B cell (primary cell): ENCODE data around the gene TESK2. TPM values are rescaled to one million over a fixed set of nuclear protein-coding genes. Genes with fewer than 3 reads are reported as not detected.
A peak's percentile ranks its signal among the peaks of the same experiment; 100 is the strongest.

Source experiments
- ATAC-seq: fragments of 200-7000 bp; cut with Tn5 transposase; one replicate; pipeline ENCODE4 v1.10.0; 2021; ENCODE audit warnings: low read depth, mild to moderate bottlenecking, moderate number of reproducible peaks, moderate library complexity
- CTCF ChIA-PET: fragments of 350-600 bp; sonication (Branson Sonifier 250); formaldehyde crosslinking; loops from one replicate; lab custom pipeline; 2021; ENCODE audit warnings: antibody characterized with exemption, inconsistent platforms; lab: Charles Lee
- POLR2A ChIA-PET: fragments of 350-600 bp; sonication (Branson Sonifier 250); formaldehyde crosslinking; loops from one replicate; lab custom pipeline; 2021; ENCODE audit warnings: antibody characterized with exemption; lab: Charles Lee
- DNase-seq: peaks from one replicate; pipeline ENCODE4 v3.0.0; 2013
- H2AFZ ChIP-seq: 2 replicates; pipeline ENCODE4 v1.6.1; 2012; ENCODE audit warnings: mild to moderate bottlenecking, low read depth, low read length; ENCODE audit not compliant: insufficient read depth, poor library complexity, severe bottlenecking
- H3K27ac ChIP-seq, 2 donors: 1 replicate in 1 of 2; 2 replicates in 1 of 2; pipeline ENCODE4 v1.5.1; 2012 to 2013; ENCODE audit warnings: low read length in 2 of 2, mild to moderate bottlenecking in 2 of 2, moderate library complexity in 1 of 2
- H3K27me3 ChIP-seq, 4 experiments: fragments of 200-600 bp in 1 of 4; sonication (generic) in 1 of 4; replicated peaks in 1 of 4; 1 replicate in 2 of 4; 2 replicates in 2 of 4; pipeline versions ENCODE4 v1.6.1 to v1.7.0; 2013 to 2016; ENCODE audit warnings: low read length in 3 of 4, mild to moderate bottlenecking in 2 of 4, mixed read lengths in 1 of 4, moderate library complexity in 1 of 4; ENCODE audit not compliant: insufficient read depth in 4 of 4, control insufficient read depth in 3 of 4; ENCODE audit errors: control extremely low read depth in 1 of 4
- H3K36me3 ChIP-seq, 2 experiments: replicated peaks in 1 of 2; 1 replicate in 1 of 2; 2 replicates in 1 of 2; pipeline versions ENCODE4 v1.6.1 to v1.7.1; 2013; ENCODE audit warnings: low read length in 1 of 2; ENCODE audit not compliant: insufficient read depth in 2 of 2, control insufficient read depth in 1 of 2; ENCODE audit errors: control extremely low read depth in 1 of 2, extremely low read depth in 1 of 2
- H3K4me1 ChIP-seq, 2 donors: fragments of 200-600 bp in 1 of 2; sonication (generic) in 1 of 2; 1 replicate in 1 of 2; 2 replicates in 1 of 2; pipeline versions ENCODE4 v1.5.1 to v1.6.1; 2013 to 2017; ENCODE audit warnings: low read length in 2 of 2; ENCODE audit not compliant: control insufficient read depth in 2 of 2, insufficient read depth in 2 of 2
- H3K4me2 ChIP-seq: replicated peaks from 2 replicates; pipeline ENCODE3; 2012; ENCODE audit warnings: mild to moderate bottlenecking, low read depth, low read length; ENCODE audit not compliant: poor library complexity, severe bottlenecking
- H3K4me3 ChIP-seq, 5 experiments: fragments of 200-600 bp in 1 of 5; sonication (generic) in 1 of 5; 1 replicate in 3 of 5; 2 replicates in 2 of 5; pipeline versions ENCODE4 v1.5.1 to v1.7.0; 2011 to 2016; ENCODE audit warnings: low read length in 4 of 5, mild to moderate bottlenecking in 4 of 5, low read depth in 2 of 5, control low read depth in 1 of 5, moderate library complexity in 1 of 5; ENCODE audit not compliant: insufficient read depth in 1 of 5; ENCODE audit errors: control extremely low read depth in 1 of 5, extremely low read depth in 1 of 5
- H3K79me2 ChIP-seq: fragments of 200-600 bp; sonication (generic); one replicate; pipeline ENCODE4 v1.6.0; 2016; ENCODE audit warnings: low read length; ENCODE audit not compliant: control insufficient read depth, insufficient read depth
- H3K9ac ChIP-seq: fragments of 200-600 bp; sonication (generic); 2 replicates; pipeline ENCODE4 v1.6.1; 2017; ENCODE audit warnings: mild to moderate bottlenecking, low read length, moderate library complexity
- H3K9me3 ChIP-seq, 3 donors: one replicate each; pipeline versions ENCODE4 v1.6.1 to v1.7.1; 2013; ENCODE audit warnings: low read length in 2 of 3; ENCODE audit not compliant: control insufficient read depth in 2 of 3, insufficient read depth in 1 of 3; ENCODE audit errors: control extremely low read depth in 1 of 3
- H4K20me1 ChIP-seq: 2 replicates; pipeline ENCODE4 v1.6.0; 2012; ENCODE audit warnings: mild to moderate bottlenecking, low read length; ENCODE audit not compliant: insufficient read depth, control insufficient read depth, poor library complexity, severe bottlenecking
- H3K27ac Mint-ChIP-seq: one replicate; pipeline ENCODE4 v1.8.0; 2021; ENCODE audit warnings: mixed read lengths
- H3K27me3 Mint-ChIP-seq: one replicate; pipeline ENCODE4 v1.8.0; 2021; ENCODE audit warnings: mixed read lengths
- H3K4me1 Mint-ChIP-seq: one replicate; pipeline ENCODE4 v1.8.0; 2021; ENCODE audit warnings: mixed read lengths
- H3K4me3 Mint-ChIP-seq: one replicate; pipeline ENCODE4 v1.8.0; 2021; ENCODE audit warnings: mixed read lengths
- H3K9me3 Mint-ChIP-seq: one replicate; pipeline ENCODE4 v1.8.0; 2022; ENCODE audit warnings: mixed read lengths; ENCODE audit not compliant: insufficient read depth
- EZH2 ChIP-seq: IDR thresholded peaks from 2 replicates; pipeline ENCODE4 v1.6.1; 2012; ENCODE audit warnings: borderline replicate concordance, low read depth, mild to moderate bottlenecking, moderate library complexity, low read length; ENCODE audit not compliant: insufficient read depth, poor library complexity, severe bottlenecking
- WGBS: methylation state at CpG from one replicate; pipeline ENCODE4 v1.1.5; 2013; ENCODE audit warnings: missing lambda C conversion rate; ENCODE audit not compliant: insufficient coverage; 5-methylcytosine and 5-hydroxymethylcytosine counted together
- intact Hi-C: fragments of 100-400 bp; cut with micrococcal nuclease; formaldehyde crosslinking; loops from one replicate; pipeline ENCODE4 v1.10.0; 2022
- polyA plus RNA-seq: library from polyadenylated mRNA; depleted of rRNA; stranded (reverse); fragments of >200 nt; gene quantifications from 2 replicates; pipeline ENCODE4 v1.2.3, GENCODE V29; 2012
- total RNA-seq, 2 donors: library from RNA; stranded (reverse); fragments of 120-200 nt in 1 of 2; gene quantifications; 1 replicate in 1 of 2; 2 replicates in 1 of 2; pipeline versions ENCODE4 v1.2.3 to v1.2.4, GENCODE V29; 2013 to 2022
- TF ChIP-seq, protein P1 (sequence below): fragments of 200-600 bp; IDR thresholded peaks from one replicate; pipeline ENCODE4 v1.8.0; 2022; ENCODE audit warnings: antibody characterized with exemption, mild to moderate bottlenecking

The TESK2 gene
- total and polyA plus RNA-seq, 2 donors (not counting 1 experiment from before 2014, with no cell fraction given), result 21.7 to 27.0 TPM

DNA sequence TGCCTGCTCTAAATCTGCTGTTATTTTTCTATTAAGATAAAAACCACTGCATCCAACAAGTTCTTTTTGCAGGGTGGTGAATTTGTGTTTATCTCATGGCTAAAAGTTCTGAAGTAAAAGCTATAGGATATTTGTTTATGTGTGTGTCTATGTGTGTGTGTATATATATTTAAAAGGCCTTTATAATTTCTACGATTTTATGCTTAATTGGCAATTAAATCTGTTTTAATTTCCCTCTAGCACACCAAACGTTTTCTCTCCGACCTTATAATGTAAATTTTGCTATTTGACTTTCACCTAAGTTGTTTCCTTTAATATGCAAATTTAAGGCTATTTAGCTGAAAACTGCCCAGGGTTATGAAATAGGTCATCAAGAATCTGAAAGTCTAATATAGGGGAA lies 184.1 kb downstream of the TESK2 start:
- Mint-ChIP-seq H3K4me3 (no peak overlapping the region), H3K4me1 (peaks cover 34% of the 10 kb centered on the region), H3K27me3 (no peaks in the 10 kb centered on the region), H3K27ac (peak overlapping the region; percentile 62), H3K9me3 (no peaks in the 10 kb centered on the region)
- Histone ChIP-seq H4K20me1 (no peaks in the 10 kb centered on the region), H3K79me2 (no peaks in the 10 kb centered on the region), H3K9ac (no peak overlapping the region), H3K4me1 (peaks cover 19 to 27% of the 10 kb centered on the region in 2 donors), H3K4me2 (peak overlapping the region; percentile 52), H3K27me3 (no peaks in the 10 kb centered on the region), H3K4me3 (no peak overlapping the region), H3K9me3 (no peaks in the 10 kb centered on the region), H3K27ac (no peak overlapping the region), H2AFZ (peak overlapping the region; percentile 65), H3K36me3 (no peaks in the 10 kb centered on the region)
- POLR2A ChIA-PET, result interaction anchor here (0.6 kb wide), 1 partner anchor 33 kb away, joined by 4 read pairs; the partner anchor contains the start of genes MUTYH and TOE1
- DNase-seq (no peak), ATAC-seq (no peak)
- intact Hi-C loops, result no loop called here
- WGBS, result no CpG with 5 or more reads among the region's 3 CpGs
- CTCF ChIA-PET, result interaction anchor here (1.8 to 5.0 kb wide), 4 partner anchors 18 to 294 kb away, joined by 5 to 32 read pairs (median 26); partner anchors contain the start of genes HECTD3, MUTYH, TESK2 and TOE1
- TF ChIP-seq, protein P1, sequence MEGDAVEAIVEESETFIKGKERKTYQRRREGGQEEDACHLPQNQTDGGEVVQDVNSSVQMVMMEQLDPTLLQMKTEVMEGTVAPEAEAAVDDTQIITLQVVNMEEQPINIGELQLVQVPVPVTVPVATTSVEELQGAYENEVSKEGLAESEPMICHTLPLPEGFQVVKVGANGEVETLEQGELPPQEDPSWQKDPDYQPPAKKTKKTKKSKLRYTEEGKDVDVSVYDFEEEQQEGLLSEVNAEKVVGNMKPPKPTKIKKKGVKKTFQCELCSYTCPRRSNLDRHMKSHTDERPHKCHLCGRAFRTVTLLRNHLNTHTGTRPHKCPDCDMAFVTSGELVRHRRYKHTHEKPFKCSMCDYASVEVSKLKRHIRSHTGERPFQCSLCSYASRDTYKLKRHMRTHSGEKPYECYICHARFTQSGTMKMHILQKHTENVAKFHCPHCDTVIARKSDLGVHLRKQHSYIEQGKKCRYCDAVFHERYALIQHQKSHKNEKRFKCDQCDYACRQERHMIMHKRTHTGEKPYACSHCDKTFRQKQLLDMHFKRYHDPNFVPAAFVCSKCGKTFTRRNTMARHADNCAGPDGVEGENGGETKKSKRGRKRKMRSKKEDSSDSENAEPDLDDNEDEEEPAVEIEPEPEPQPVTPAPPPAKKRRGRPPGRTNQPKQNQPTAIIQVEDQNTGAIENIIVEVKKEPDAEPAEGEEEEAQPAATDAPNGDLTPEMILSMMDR, result no peak
- TF ChIP-seq EZH2, result no peak

DNA sequence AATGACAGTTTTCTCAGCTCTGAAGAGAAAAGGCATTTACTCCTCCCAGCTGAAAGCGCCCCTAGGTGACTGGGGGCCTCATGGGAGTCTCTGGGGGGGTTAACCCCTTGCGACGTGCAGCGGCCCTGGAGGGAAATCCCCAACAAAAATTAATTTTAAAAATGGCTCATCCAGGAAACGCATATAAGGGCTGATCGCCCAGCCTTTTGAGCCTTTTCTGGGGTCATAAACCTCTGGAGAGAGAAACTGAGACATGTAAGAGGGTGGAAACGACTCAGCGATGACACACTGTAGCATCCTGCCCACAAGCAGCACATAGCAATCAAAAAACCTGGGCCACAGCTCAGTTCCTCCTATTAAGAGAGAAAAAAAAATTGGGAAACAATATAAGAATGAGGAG lies 184.6 kb downstream of the TESK2 start:
- H3K36me3 ChIP-seq, result no peaks in the 10 kb centered on the region
- CTCF ChIA-PET, result interaction anchor here (0.7 to 5.0 kb wide), 5 partner anchors 19 to 294 kb away, joined by 3 to 32 read pairs (median 22); partner anchors contain the start of genes HECTD3, MUTYH, TESK2 and TOE1
- peak overlapping the region; percentile 52 for H3K4me2 ChIP-seq
- DNase-seq (peak; percentile 39), ATAC-seq (no peak)
- WGBS, result 0% methylated on average over 3 of the region's 8 CpGs
- POLR2A ChIA-PET, result interaction anchor here (0.6 to 4.9 kb wide), 4 partner anchors 21 to 294 kb away, joined by 3 to 76 read pairs (median 6); partner anchors contain the start of genes HPDL, MUTYH, TOE1 and UROD
- H3K27me3 Mint-ChIP-seq, result no peaks in the 10 kb centered on the region
- H3K9me3 Mint-ChIP-seq, result no peaks in the 10 kb centered on the region
- H3K4me3 Mint-ChIP-seq, result peak overlapping the region; percentile 21
- no peak overlapping the region for H3K9ac ChIP-seq
- peaks cover 34% of the 10 kb centered on the region for H3K4me1 Mint-ChIP-seq
- H3K27me3 ChIP-seq, result no peaks in the 10 kb centered on the region
- no peaks in the 10 kb centered on the region for H3K79me2 ChIP-seq
- peak overlapping the region in 1 of 5 experiments; percentile 8 for H3K4me3 ChIP-seq
- no peaks in the 10 kb centered on the region for H3K9me3 ChIP-seq
- TF ChIP-seq, protein P1, result no peak
- TF ChIP-seq EZH2, result no peak
- H3K27ac ChIP-seq, result peak overlapping the region; percentile 20 to 97
- intact Hi-C loops, result no loop called here
- peaks cover 19 to 27% of the 10 kb centered on the region in 2 donors for H3K4me1 ChIP-seq
- peak overlapping the region; percentile 62 for H3K27ac Mint-ChIP-seq
- H4K20me1 ChIP-seq, result no peaks in the 10 kb centered on the region
- peak overlapping the region; percentile 65 for H2AFZ ChIP-seq
